Omental fat pad (tissue), 4 donors: Measurements from ENCODE around the gene ETV6. TPM values are rescaled to one million over a fixed set of nuclear protein-coding genes. Genes with fewer than 3 reads are reported as not detected.

Experiments
- ATAC-seq: fragments of 150-250 bp; one replicate; pipeline ENCODE4 v1.9.1; 2016; ENCODE audit warnings: mild to moderate bottlenecking, moderate library complexity; ENCODE audit not compliant: low FRiP score
- DNase-seq: peaks from one replicate; pipeline ENCODE4 v3.0.0-alpha.2; 2019; ENCODE audit warnings: low spot score
- CTCF ChIP-seq, 3 donors: fragments of 450-650 bp; IDR thresholded peaks; one replicate each; pipeline ENCODE4 v1.5.1; 2016 to 2017; ENCODE audit warnings: antibody characterized with exemption in 3 of 3, mild to moderate bottlenecking in 3 of 3, moderate library complexity in 2 of 3
- total RNA-seq, 4 donors: library from RNA; depleted of rRNA; stranded (reverse); fragments of >200 nt; gene quantifications; one replicate each; pipeline ENCODE4 v1.1.0, GENCODE V29; 2016

The ETV6 gene
- total RNA-seq, 4 donors from 2014 or later = 9.3 to 28.2 (median 17.6) TPM

- no peak for ATAC-seq
- DNase-seq = no peak
- TF ChIP-seq CTCF (IDR thresholded peaks at IDR 0.05) = no peak
Observed at GRCh38 chr12:11747969-11748368, 98.5 kb downstream of the ETV6 start.

GRCh38 chr12:11748903-11749302 lies 99.4 kb downstream of the ETV6 start:
- no peak for ATAC-seq
- TF ChIP-seq CTCF (IDR thresholded peaks at IDR 0.05) = no peak
- DNase-seq = no peak

- DNase-seq (no peak), ATAC-seq (no peak)
- no peak for TF ChIP-seq CTCF (IDR thresholded peaks at IDR 0.05)
Observed at GRCh38 chr12:11749943-11750690, 100.6 kb downstream of the ETV6 start.

GRCh38 chr12:11752403-11753149 lies 103.1 kb downstream of the ETV6 start:
- no peak for ATAC-seq
- no peak for DNase-seq
- no peak for TF ChIP-seq CTCF (IDR thresholded peaks at IDR 0.05)

GRCh38 chr12:11753150-11753499 lies 103.7 kb downstream of the ETV6 start:
- TF ChIP-seq CTCF (IDR thresholded peaks at IDR 0.05) = no peak
- no peak for ATAC-seq
- DNase-seq = no peak

- TF ChIP-seq CTCF (IDR thresholded peaks at IDR 0.05) = no peak
- DNase-seq (no peak), ATAC-seq (no peak)
Observed at GRCh38 chr12:11753826-11754225, 104.4 kb downstream of the ETV6 start.

GRCh38 chr12:11754256-11754655 lies 104.8 kb downstream of the ETV6 start:
- DNase-seq = no peak
- no peak for ATAC-seq
- TF ChIP-seq CTCF (IDR thresholded peaks at IDR 0.05) = no peak
